Stimulated activated naive CD4-positive, alpha-beta T cell treated with Interleukin-2 at 50 U/mL for 16 hours (primary cell): Measurements from ENCODE around the gene CLPTM1.
"Not testable (repeated sequence)": the region's sequence is repeated elsewhere in the genome, so short reads cannot be mapped to it uniquely, and the experiment has no call there.

Source experiments
- DNase-seq: peaks from one replicate; lab custom pipeline; 2025; lab: John Stamatoyannopoulos, UW

CLPTM1 gene

GRCh38 chr19:44974857-44975256 is 19.7 kb downstream of the CLPTM1 start:
- no peak for DNase-seq

GRCh38 chr19:44975444-44975843 is 20.3 kb downstream of the CLPTM1 start:
- DNase-seq, result no peak

DNA sequence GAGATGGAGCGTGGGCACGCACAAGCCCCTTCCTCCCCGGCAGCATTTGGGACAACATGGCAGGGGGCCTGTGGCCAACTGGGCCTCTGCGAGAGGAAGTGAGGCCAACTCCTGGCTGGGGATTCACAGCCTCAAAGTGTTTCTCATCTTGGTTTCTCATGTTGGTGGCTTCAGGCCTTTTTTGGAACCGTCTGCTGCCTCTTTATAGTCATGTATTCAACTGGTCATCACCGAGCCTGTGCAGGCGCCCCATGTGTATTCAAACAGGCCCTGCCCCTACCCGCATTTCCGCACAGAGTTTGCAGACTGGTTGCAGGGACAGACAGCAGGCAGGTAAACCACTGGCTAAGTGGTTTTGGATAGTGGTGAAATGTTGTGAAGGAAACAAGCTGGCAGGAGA is 28.8 kb downstream of the CLPTM1 start:
- DNase-seq, result no peak

- no peak for DNase-seq
Measured at GRCh38 chr19:44985445-44985844, 30.3 kb downstream of the CLPTM1 start.

GRCh38 chr19:44986389-44986788 is 31.2 kb downstream of the CLPTM1 start:
- no peak for DNase-seq

GRCh38 chr19:44987148-44987675 is 32.0 kb downstream of the CLPTM1 start:
- DNase-seq, result no peak

DNA sequence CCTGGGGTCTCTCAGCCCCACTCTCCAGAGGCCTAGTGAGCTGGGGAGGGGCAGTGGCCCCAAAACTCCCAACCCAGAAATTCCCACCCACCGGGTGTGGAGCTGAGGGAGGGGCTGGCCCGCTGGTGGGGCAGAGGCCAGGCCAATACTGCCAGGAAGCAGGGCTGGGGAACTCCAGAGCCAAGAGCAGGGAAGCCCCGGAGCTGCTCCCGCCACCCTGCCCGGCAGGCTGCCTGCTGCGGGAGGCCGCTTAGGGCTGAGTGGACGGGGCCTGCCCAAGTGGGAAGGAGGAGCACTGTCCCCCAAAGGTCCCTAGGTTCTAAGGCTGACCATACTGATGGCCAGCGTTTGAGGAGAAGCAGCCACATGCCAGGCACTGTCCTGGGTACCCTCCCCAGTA is 33.1 kb downstream of the CLPTM1 start:
- no peak for DNase-seq

- peak; percentile 61 for DNase-seq
Measured at GRCh38 chr19:44988896-44989556, 33.8 kb downstream of the CLPTM1 start.

- no peak for DNase-seq
Measured at GRCh38 chr19:44990459-44990858, 35.3 kb downstream of the CLPTM1 start.

GRCh38 chr19:44990966-44991365 is 35.8 kb downstream of the CLPTM1 start:
- DNase-seq, result no peak

- no peak for DNase-seq
Measured at GRCh38 chr19:44992336-44993163, 37.4 kb downstream of the CLPTM1 start.

GRCh38 chr19:44993526-44993925 is 38.3 kb downstream of the CLPTM1 start:
- no peak for DNase-seq

DNA sequence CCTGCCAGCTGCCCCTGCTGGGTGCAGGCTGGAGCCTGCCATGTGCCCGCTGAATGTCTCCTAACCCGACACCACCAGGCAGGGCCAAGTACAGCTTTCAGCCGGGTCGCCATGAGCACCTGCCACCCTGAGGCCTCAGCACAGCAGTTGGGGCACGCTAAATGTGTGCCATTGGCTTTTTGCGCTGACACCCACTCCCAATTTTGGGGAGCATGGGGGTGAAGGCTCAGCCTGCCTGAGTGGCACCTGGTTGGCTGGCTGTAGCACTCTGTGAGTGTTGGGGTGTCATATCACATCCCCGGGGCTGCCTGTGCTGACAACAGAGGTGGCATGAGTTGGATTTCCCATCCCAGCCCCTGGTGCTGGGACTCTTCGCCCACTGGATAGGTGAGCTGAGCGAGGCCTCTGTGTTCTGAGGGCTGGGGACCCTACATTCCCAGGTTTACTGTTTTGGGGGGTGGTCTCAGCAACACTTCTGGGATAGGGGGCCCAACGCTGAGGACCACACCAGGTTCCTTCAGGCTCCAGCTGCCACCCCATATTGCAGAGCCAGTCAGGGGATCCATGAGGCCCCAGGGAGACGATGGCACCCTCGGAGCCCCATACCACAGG is 38.9 kb downstream of the CLPTM1 start:
- no peak for DNase-seq

GRCh38 chr19:44998025-44998424 is 42.8 kb downstream of the CLPTM1 start:
- DNase-seq, result no peak

DNA sequence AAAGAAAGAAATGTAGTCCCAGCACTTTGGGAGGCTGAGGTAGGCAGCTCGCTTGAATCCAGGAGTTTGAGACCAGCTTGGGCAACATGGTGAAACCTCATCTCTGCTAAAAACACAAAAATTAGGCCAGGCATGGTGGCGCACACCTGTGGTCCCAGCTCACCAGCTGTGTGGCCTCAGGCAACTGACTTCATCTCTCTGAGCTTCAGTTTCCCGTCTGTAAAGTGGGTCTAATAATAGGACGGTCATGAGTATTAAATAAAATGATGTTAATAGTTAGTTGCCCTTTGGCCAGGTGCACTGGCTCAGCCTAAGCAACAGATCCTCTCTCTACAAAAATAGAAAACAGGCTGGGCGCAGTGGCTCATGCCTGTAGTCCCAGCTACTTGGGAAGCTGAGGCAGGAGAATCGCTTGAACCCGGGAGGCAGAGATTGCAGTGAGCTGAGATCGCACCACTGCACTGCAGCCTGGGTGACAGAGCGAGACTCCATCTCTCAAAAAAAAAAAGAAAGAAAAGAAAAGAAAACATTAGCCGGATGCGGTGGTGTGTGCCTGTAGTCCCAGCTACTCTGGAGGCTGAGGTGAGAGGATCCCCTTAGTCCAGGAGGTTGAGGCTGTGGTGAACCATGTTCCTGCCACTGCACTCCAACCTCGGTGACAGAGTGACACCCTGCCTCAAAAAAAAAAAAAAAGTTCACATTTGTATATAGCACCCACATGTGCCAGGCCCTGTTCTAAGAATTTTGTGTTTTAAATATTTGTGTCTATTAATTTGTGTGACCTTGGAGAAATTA is 44.1 kb downstream of the CLPTM1 start:
- not testable (repeated sequence) for DNase-seq

GRCh38 chr19:45000665-45001064 is 45.5 kb downstream of the CLPTM1 start:
- not testable (repeated sequence) for DNase-seq

DNA sequence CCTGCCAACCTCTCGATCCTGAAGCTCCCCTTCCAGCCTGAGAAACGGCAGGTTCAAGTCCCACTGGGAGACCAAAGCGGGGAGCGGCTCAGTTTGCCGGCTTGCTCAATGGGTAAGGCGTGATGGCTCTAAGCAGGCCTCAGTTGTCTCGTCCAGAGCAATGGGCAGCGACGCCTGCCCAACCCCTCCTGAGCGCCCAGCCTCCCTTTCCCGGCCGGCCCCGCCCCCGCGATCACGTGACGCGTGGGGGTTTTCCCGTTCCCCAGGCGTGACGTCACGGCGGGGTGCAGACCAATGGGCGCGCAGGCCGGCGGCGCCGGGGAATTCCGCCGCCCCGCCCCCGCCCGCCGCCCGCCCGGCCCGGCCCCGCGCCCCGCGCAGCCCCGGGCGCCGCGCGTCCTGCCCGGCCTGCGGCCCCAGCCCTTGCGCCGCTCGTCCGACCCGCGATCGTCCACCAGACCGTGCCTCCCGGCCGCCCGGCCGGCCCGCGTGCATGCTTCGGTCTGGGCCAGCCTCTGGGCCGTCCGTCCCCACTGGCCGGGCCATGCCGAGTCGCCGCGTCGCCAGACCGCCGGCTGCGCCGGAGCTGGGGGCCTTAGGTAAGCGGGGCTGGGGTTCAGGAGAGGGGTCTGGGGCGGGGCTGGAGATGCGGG is 46.0 kb downstream of the CLPTM1 start, which contains the start of gene RELB:
RELB (plus strand) TSS at position 378 of the 653 bp plus-strand sequence; CDS start at position 494, 116 bp downstream.
- DNase-seq, result peak; percentile 91

- DNase-seq, result no peak
Measured at GRCh38 chr19:45003485-45003884, 48.3 kb downstream of the CLPTM1 start.

DNA sequence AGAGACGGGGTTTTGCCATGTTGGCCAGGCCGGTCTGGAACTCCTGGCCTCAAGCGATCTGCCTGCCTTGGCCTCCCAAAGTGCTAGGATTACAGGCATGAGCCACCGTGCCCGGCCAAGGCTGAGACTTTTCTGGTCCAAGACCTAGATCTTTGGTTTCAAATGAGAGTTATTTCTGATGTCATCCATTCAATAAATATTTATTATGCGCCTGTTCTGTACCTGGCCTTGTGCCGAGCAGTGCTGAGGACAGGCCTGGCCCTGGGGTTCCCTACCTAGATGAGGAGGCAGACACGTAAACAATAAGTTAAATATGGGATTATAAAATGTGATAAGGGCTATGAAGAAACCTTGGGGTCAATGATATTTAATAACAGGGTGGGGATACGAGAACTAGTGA is 50.6 kb downstream of the CLPTM1 start:
- no peak for DNase-seq

- DNase-seq, result no peak
Measured at GRCh38 chr19:45008552-45008951, 53.4 kb downstream of the CLPTM1 start.

GRCh38 chr19:45009625-45010255 is 54.6 kb downstream of the CLPTM1 start:
- DNase-seq, result no peak
